Frontal cortex (tissue), 4 donors: ENCODE results near the gene TRMT112. TPM values are rescaled to one million over a fixed set of nuclear protein-coding genes. Genes with fewer than 3 reads are reported as not detected.
A peak's percentile ranks its signal among the peaks of the same experiment; 100 is the strongest.
"Not testable (repeated sequence)": the region's sequence is repeated elsewhere in the genome, so short reads cannot be mapped to it uniquely, and the experiment has no call there.

Experiments used
- DNase-seq, 2 donors: peaks; one replicate each; pipeline ENCODE4 v3.0.0; 2012; ENCODE audit warnings: low spot score in 2 of 2
- FAIRE-seq: peaks from 2 replicates; lab custom pipeline; 2012; peaks lifted over from hg19 to GRCh38; lab: Jason Lieb, UNC
- total RNA-seq: library from RNA; depleted of rRNA; stranded (reverse); fragments of >200 nt; gene quantifications from one replicate; pipeline ENCODE4 v1.2.3, GENCODE V29; 2014
- donor health status: control.
- donor health status: control.
- donor health status: control.

The TRMT112 gene
- total RNA-seq, 1 donor from 2014 or later: 103 TPM

- not testable (repeated sequence) for DNase-seq, FAIRE-seq
These were observed 1.5 kb downstream of the TRMT112 start for GRCh38 chr11:64315667-64316526.

DNA sequence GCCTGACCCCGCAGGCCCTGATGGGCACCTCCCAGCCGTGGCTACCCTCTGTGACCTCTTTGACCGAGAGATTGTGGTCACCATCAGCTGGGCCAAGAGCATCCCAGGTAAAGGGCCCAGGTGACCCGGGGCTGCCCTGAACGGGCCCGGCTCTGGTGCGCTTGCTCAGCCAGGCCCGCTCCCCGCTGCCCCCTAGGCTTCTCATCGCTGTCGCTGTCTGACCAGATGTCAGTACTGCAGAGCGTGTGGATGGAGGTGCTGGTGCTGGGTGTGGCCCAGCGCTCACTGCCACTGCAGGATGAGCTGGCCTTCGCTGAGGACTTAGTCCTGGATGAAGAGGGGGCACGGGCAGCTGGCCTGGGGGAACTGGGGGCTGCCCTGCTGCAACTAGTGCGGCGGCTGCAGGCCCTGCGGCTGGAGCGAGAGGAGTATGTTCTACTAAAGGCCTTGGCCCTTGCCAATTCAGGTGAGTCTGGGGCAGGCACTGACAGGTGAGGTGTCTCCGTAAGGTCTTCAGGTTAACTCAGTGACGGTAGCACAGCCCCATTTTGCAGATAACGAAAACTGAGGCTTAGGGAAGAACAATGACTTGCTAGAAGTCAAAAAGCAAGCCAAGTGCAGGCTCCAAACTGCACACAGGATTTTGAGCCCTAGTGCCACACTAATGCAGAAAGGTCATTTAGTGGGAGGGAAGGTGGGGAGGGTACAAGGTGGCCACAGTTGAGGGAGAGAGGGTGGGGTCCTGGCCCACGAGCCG is 2.4 kb downstream of the TRMT112 start:
- FAIRE-seq (no peak), DNase-seq (no peak)

DNA sequence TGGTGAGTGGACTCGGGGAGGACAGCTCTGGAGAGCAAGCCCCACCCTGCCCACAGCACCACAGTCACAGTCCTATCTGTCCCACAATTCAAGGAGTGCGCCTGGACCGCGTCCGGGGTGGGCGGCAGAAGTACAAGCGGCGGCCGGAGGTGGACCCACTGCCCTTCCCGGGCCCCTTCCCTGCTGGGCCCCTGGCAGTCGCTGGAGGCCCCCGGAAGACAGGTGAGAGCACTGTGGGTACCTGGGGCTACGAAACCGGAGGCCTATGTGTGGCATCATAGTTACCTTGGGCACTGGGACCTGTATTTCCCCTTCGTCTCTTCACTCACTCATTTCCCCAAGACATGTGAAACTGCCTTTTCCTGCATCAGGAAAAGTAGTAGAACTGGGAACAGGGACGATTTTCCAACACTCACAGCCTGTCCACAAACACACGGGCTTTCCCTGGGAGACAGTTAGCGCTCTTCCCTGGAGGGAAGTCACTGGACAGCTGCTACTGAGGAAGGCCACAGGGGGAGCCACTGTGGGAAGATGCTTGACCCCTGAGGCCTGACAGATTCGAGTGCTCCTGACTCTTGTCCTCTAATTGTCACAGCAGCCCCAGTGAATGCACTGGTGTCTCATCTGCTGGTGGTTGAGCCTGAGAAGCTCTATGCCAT is 3.1 kb downstream of the TRMT112 start:
- no peak for DNase-seq
- FAIRE-seq: no peak

DNA sequence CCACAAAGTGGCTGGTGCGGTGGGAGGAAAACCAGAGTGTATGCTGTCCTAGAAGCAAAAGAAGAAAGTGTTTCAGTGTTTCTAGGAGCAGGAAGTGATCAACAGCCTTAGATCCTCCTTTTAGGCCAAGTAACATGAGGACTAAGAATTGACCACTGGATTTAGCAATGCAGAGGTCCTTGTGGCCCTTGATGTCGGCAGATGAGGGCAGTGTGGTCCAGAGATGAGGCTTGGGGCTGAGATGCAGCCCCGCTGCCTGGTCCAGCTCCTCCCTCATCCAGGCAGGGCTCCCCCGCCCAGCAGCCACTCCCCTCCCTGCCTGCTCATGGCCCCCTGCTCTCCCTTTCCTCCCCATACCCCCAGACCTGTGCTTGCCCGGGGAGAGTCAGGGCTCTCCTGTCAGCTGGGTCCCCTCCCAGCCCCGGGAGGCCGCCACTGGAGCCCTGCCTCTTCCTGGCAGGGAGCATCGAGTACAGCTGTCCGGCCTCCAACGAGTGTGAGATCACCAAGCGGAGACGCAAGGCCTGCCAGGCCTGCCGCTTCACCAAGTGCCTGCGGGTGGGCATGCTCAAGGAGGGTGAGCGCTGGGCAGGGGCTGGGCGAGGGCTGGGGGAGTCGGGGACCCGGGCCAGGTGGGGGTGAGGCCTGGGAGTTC is 3.7 kb downstream of the TRMT112 start:
- DNase-seq (no peak), FAIRE-seq (no peak)

GRCh38 chr11:64312947-64313346 is 4.4 kb downstream of the TRMT112 start:
- FAIRE-seq (no peak), DNase-seq (no peak)

DNA sequence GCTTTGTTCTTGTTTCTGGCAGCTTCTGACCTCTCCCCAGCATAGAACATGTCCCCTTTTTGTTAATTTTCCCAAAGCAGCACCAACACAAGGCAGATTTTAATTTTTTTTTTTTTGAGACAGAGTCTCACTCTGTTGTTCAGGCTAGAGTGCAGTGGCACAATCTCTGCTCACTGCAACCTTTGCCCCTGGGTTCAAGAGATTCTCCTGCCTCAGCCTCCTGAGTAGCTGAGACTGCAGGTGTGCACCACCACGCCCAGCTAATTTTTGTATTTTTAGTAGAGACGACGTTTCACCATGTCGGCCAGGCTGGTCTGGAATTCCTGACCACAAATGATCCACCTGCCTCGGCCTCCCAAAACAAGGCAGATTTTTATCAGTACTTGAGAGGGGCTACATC is 9.6 kb downstream of the TRMT112 start:
- not testable (repeated sequence) for FAIRE-seq, DNase-seq

- FAIRE-seq (no peak), DNase-seq (no peak)
These were observed 10.3 kb downstream of the TRMT112 start for GRCh38 chr11:64306876-64307622.

GRCh38 chr11:64306563-64306875 is 10.8 kb downstream of the TRMT112 start:
- FAIRE-seq (no peak), DNase-seq (no peak)

GRCh38 chr11:64305691-64306562 is 11.4 kb downstream of the TRMT112 start:
- DNase-seq: no peak
- no peak for FAIRE-seq

- FAIRE-seq: no peak
- DNase-seq: peak; percentile 100
These were observed 12.2 kb downstream of the TRMT112 start, which contains the start of gene ESRRA for GRCh38 chr11:64305075-64305690. TSS of gene ESRRA (plus strand) at chr11:64305524. CDS start at chr11:64307180, 1,656 bp downstream.

DNA sequence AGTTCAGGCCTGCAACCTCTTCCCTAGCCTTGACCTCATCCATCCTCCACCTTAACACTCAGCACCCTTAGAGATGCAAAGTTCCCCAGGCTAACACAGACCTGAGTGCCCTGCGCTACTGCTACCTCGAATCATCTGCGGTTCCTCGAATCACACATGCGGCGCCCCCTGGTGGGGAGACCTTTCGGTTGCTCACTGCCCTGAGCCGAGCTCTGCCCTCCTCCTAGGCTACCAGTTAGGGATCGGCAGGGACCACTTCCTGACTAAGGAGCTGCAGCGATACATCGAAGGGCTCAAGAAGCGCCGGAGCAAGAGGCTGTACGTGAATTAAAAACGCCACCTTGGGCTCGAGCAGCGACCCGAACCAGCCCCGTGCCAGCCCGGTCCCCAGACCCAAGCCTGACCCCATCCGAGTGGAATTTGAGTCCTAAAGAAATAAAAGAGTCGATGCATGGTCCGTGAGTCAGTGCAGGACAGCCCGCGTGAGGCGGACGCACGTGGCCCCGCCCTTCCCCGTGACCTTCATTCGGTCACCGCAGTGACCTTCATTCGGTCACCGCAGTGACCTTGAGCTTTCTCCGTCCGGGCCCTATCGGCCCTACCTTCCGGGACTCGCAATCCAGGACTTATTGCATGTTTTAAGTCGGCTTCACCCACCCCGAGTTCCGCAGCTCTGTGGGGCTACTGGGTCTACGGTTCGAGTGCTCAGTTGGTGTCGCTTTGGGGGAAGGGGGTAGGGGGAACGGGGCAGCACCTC is 12.9 kb downstream of the TRMT112 start:
- FAIRE-seq: no peak
- DNase-seq: peak; percentile 81

DNA sequence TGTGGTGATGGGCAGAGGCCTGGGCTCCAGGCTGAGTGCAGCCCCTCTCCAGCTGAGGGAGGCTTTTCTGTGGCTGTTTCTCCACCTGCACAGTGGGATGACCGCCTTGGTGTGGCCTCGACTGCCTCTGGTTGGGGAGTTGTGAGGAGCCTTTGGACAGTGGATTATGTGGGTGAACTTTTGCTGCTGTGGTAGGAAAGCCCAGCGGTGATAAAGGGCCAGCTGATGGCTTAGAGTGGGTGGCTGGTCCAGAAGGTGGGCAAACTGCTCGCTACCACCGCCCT is 13.4 kb downstream of the TRMT112 start:
- DNase-seq (no peak), FAIRE-seq (no peak)

- DNase-seq: no peak
- no peak for FAIRE-seq
These were observed 14.0 kb downstream of the TRMT112 start for GRCh38 chr11:64303109-64304031.

DNA sequence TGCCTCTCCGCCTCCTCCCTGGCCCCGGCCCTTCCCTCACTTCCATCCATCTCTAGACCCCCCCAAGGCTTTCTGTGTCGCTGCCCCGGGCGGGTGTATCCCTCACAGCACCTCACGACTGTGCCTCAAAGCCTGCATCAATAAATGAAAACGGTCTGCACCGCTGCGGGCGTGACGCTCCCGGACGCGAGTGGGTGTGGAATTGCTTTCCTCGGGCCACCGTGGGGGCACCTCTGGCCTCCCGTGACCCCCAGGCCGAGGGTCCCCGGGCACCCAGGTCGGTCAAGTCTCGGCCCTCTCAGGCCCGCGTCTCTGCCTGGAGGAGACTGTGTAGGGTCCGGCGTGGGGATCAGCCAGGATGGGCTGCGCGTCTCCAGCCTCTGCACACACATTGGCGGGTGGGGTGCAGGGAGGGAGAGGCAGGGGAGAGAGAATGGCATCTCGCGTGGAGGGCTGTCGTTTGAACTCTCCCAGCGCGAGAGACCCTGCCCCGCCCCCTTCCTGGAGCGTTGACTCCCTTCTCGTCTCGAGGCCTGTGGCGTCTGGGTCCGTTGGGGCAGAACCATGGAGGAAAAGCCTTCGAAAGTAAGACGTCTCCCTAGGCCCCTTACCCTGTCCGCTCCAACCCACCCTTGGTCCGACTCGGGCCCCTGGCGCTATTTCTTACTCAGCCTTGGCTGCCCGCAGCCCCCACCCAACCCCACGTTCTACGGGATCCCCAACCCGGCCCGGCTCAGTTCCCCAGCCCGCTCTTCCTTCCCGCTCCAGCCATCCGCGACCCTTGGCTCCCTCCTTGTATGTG is 17.3 kb downstream of the TRMT112 start, which contains the start of gene CATSPERZ:
Gene CATSPERZ (plus strand): TSS at position 512 of the 802 bp plus-strand sequence. CDS start 53 bp downstream, at position 565.
- FAIRE-seq: no peak
- DNase-seq: no peak
